GM23338 (cell line): ENCODE measurements around the gene RAD51B. TPM values are rescaled to one million over a fixed set of nuclear protein-coding genes. Genes with fewer than 3 reads are reported as not detected.

Experiments
- ATAC-seq: fragments of 200-7000 bp; cut with Tn5 transposase; 3 replicates; pipeline ENCODE4 v1.9.1; 2020
- DNase-seq: peaks from one replicate; pipeline ENCODE4 v3.0.0-alpha.2; 2015; ENCODE audit warnings: low spot score
- H2AFZ ChIP-seq: fragments of 200-600 bp; sonication (generic); 2 replicates; pipeline ENCODE4 v1.8.0; 2016; ENCODE audit warnings: antibody characterized with exemption, mild to moderate bottlenecking, moderate library complexity
- H3F3A ChIP-seq: fragments of 200-600 bp; sonication (generic); replicated peaks from 2 replicates; pipeline ENCODE4 v1.8.0; 2017; ENCODE audit warnings: antibody characterized with exemption, mixed run types, low read depth
- H3K27ac ChIP-seq: fragments of 200-600 bp; sonication (generic); 2 replicates; pipeline ENCODE4 v1.6.1; 2016; ENCODE audit warnings: low read depth
- H3K27me3 ChIP-seq: fragments of 200-600 bp; sonication (generic); 2 replicates; pipeline ENCODE4 v1.8.0; 2016; ENCODE audit warnings: mild to moderate bottlenecking, mixed run types, moderate library complexity; ENCODE audit not compliant: insufficient read depth
- H3K36me3 ChIP-seq: fragments of 200-600 bp; sonication (generic); 2 replicates; pipeline ENCODE4 v1.8.0; 2016; ENCODE audit warnings: mild to moderate bottlenecking; ENCODE audit not compliant: insufficient read depth
- H3K4me1 ChIP-seq: fragments of 200-600 bp; sonication (generic); 2 replicates; pipeline ENCODE4 v1.8.0; 2016; ENCODE audit warnings: mild to moderate bottlenecking, moderate library complexity; ENCODE audit not compliant: insufficient read depth
- H3K4me2 ChIP-seq: fragments of 200-600 bp; sonication (generic); 2 replicates; pipeline ENCODE4 v1.7.1; 2017; ENCODE audit warnings: mixed run types
- H3K4me3 ChIP-seq: fragments of 200-600 bp; sonication (generic); 2 replicates; pipeline ENCODE4 v1.6.1; 2016; ENCODE audit warnings: mixed run types
- H3K79me2 ChIP-seq: fragments of 200-600 bp; sonication (generic); replicated peaks from 2 replicates; pipeline ENCODE4 v1.8.0; 2017; ENCODE audit warnings: mild to moderate bottlenecking; ENCODE audit not compliant: insufficient read depth
- H3K9me2 ChIP-seq: fragments of 200-600 bp; sonication (generic); 2 replicates; pipeline ENCODE4 v1.8.0; 2017; ENCODE audit not compliant: insufficient read depth
- H4K20me1 ChIP-seq: fragments of 200-600 bp; sonication (generic); replicated peaks from 2 replicates; pipeline ENCODE4 v1.8.0; 2017; ENCODE audit warnings: mild to moderate bottlenecking; ENCODE audit not compliant: insufficient read depth
- H3K27ac Mint-ChIP-seq: 2 replicates; pipeline ENCODE4 v1.8.0; 2020; ENCODE audit warnings: inconsistent platforms, mild to moderate bottlenecking, moderate library complexity, mixed read lengths
- H3K27me3 Mint-ChIP-seq: 3 replicates; pipeline ENCODE4 v1.8.0; 2022; ENCODE audit warnings: low read depth, mild to moderate bottlenecking, moderate library complexity, mixed read lengths, inconsistent platforms; ENCODE audit not compliant: insufficient read depth, poor library complexity
- H3K36me3 Mint-ChIP-seq: 3 replicates; pipeline ENCODE4 v1.8.0; 2021; ENCODE audit warnings: low read depth, mild to moderate bottlenecking, inconsistent platforms, moderate library complexity, mixed read lengths
- H3K4me1 Mint-ChIP-seq: 3 replicates; pipeline ENCODE4 v1.8.0; 2020; ENCODE audit warnings: mild to moderate bottlenecking, inconsistent platforms, mixed read lengths
- H3K4me3 Mint-ChIP-seq: 3 replicates; pipeline ENCODE4 v1.8.0; 2021; ENCODE audit warnings: moderate library complexity, mild to moderate bottlenecking, inconsistent platforms, mixed read lengths
- H3K9me3 Mint-ChIP-seq: 3 replicates; pipeline ENCODE4 v1.8.0; 2020; ENCODE audit warnings: moderate library complexity, mild to moderate bottlenecking, inconsistent platforms, mixed read lengths
- CREB1 ChIP-seq: fragments of 250-450 bp; sonication (Bioruptor Pico); IDR thresholded peaks from 2 replicates; pipeline ENCODE4 v1.5.0; 2020; ENCODE audit warnings: low read depth, mild to moderate bottlenecking, moderate library complexity
- ETS1 ChIP-seq: IDR thresholded peaks from 2 replicates; pipeline ENCODE4 v1.6.1; 2016; ENCODE audit warnings: antibody characterized with exemption
- EZH2 ChIP-seq: fragments of 200-600 bp; sonication (generic); IDR thresholded peaks from one replicate; pipeline ENCODE4 v1.8.0; 2017; ENCODE audit warnings: antibody characterized with exemption, mild to moderate bottlenecking, low read depth; ENCODE audit not compliant: unreplicated experiment
- EZH2phosphoT487 ChIP-seq: fragments of 200-600 bp; sonication (generic); IDR thresholded peaks from one replicate; pipeline ENCODE4 v1.8.1; 2018; ENCODE audit warnings: antibody characterized with exemption; ENCODE audit not compliant: unreplicated experiment
- JUNB ChIP-seq: IDR thresholded peaks from one replicate; pipeline ENCODE4 v1.6.1; 2016; ENCODE audit warnings: antibody characterized with exemption; ENCODE audit not compliant: unreplicated experiment
- NANOG ChIP-seq: IDR thresholded peaks from 2 replicates; pipeline ENCODE4 v1.6.1; 2016; ENCODE audit warnings: antibody characterized with exemption, borderline replicate concordance
- POLR2AphosphoS5 ChIP-seq: IDR thresholded peaks from 2 replicates; pipeline ENCODE4 v1.6.1; 2016; ENCODE audit warnings: antibody characterized with exemption, low read depth
- ZNF331 ChIP-seq: fragments of 250-450 bp; sonication (Bioruptor Pico); IDR thresholded peaks from 2 replicates; pipeline ENCODE4 v1.5.0; 2020; ENCODE audit warnings: low read depth, mild to moderate bottlenecking, moderate library complexity
- ZNF462 ChIP-seq: fragments of 250-450 bp; sonication (Bioruptor Pico); IDR thresholded peaks from 2 replicates; pipeline ENCODE4 v1.5.0; 2020; ENCODE audit warnings: mild to moderate bottlenecking, moderate library complexity
- polyA plus RNA-seq: library from polyadenylated mRNA; unstranded; fragments of >200 nt; fragmentation: Nextera tagmentation; extraction: Ambion mirVana; gene quantifications from 2 replicates; pipeline ENCODE4 v1.2.1, GENCODE V29; 2016
- total RNA-seq: library from RNA; depleted of rRNA; stranded (reverse); fragments of >200 nt; shearing (Covaris generic); gene quantifications from 2 replicates; pipeline ENCODE4 v1.2.3, GENCODE V29; 2014

Gene RAD51B
- total and polyA plus RNA-seq, 2 experiments from 2014 or later: 15.7 to 29.1 TPM

DNA sequence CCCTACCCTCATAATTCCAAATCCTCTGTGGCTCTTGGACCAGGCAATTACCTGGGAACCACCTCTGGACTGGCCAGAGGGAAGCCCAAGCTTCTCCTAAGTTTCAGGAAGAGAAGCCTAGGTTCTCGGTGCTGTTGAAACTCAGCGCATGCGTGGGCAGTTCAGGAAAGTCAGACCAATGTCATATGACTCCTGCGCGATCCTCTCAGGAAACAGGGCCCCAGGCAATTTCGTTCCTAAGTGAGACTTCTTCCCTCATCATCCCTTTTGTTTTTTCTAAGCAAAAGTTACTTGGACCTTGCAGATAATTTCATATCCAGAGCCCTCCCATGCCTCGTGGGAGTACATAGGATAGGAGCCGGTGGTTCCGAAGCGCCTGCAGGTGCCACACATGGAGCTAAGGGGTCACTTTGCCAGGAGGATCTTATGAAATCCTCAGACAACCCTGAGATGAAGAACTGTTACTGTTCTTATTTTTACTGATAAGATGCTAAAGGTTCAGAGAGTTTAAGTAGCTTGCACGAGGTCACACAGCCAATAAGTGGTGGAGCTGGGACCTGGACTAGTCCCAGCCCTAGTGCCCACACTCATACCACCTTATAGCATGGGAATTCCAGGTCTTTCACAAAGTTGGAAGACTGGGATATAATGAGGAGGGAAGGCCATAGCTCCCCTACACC, 805.1 kb downstream of the RAD51B start (continued):
- TF ChIP-seq ETS1 (no peak), CREB1 (CRISPR knock-in tag) (no peak), JUNB (no peak)

GRCh38 chr14:68625366-68626090, 805.9 kb downstream of the RAD51B start:
- Mint-ChIP-seq H3K9me3 (no peaks in the 10 kb centered on the region), H3K36me3 (no peaks in the 10 kb centered on the region; the same call in 2 of the 3 replicates), H3K4me1 (peaks cover 26% of the 10 kb centered on the region), H3K27ac (no peak overlapping the region), H3K27me3 (peaks cover 22% of the 10 kb centered on the region), H3K4me3 (no peak overlapping the region)
- Histone ChIP-seq H3F3A (no peaks in the 10 kb centered on the region), H3K4me2 (no peak overlapping the region), H3K36me3 (no peaks in the 10 kb centered on the region), H3K79me2 (no peaks in the 10 kb centered on the region), H3K4me3 (no peak overlapping the region), H3K27ac (no peak overlapping the region), H3K9me2 (no peaks in the 10 kb centered on the region), H4K20me1 (no peaks in the 10 kb centered on the region), H3K4me1 (peaks cover 13% of the 10 kb centered on the region), H2AFZ (no peak overlapping the region), H3K27me3 (no peaks in the 10 kb centered on the region)
- ATAC-seq: no peak
- DNase-seq: no peak
- TF ChIP-seq EZH2 (no peak), ETS1 (no peak), POLR2AphosphoS5 (no peak)

DNA sequence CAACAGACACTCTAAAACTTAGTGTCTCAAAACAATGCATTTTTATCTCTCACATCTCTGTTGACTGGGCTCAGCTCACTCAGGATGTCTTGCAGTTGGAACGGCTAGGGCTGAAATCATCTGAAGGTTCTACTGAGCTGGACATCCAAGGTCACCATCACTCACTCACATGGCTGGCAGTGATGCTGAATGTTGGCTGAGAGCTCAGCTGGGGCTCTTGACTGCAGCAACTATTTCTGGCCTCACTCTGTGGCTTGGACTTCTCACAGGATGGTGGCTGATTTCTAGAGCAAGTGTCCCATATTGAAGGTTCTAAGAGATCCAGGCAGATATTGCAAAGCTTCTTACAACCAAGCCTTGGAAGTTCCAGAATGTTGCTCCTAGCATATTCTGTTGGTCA, 806.8 kb downstream of the RAD51B start:
- Histone ChIP-seq H3K79me2 (no peaks in the 10 kb centered on the region), H3K4me1 (peaks cover 13% of the 10 kb centered on the region), H3K4me2 (no peak overlapping the region), H2AFZ (no peak overlapping the region), H3K4me3 (no peak overlapping the region), H3F3A (no peaks in the 10 kb centered on the region), H3K27ac (no peak overlapping the region), H3K36me3 (no peaks in the 10 kb centered on the region), H3K27me3 (no peaks in the 10 kb centered on the region), H3K9me2 (no peaks in the 10 kb centered on the region), H4K20me1 (no peaks in the 10 kb centered on the region)
- no peak overlapping the region for H3K27ac Mint-ChIP-seq
- DNase-seq (no peak), ATAC-seq (no peak)
- H3K4me3 Mint-ChIP-seq: no peak overlapping the region
- no peaks in the 10 kb centered on the region for H3K9me3 Mint-ChIP-seq
- H3K27me3 Mint-ChIP-seq: peaks cover 20% of the 10 kb centered on the region
- no peaks in the 10 kb centered on the region; the same call in 2 of the 3 replicates for H3K36me3 Mint-ChIP-seq
- H3K4me1 Mint-ChIP-seq: peaks cover 26% of the 10 kb centered on the region
- no peak for TF ChIP-seq ZNF331 (CRISPR knock-in tag)
- no peak for TF ChIP-seq ZNF462 (CRISPR knock-in tag)
- TF ChIP-seq NANOG: no peak
- TF ChIP-seq EZH2: no peak
- TF ChIP-seq EZH2phosphoT487: no peak
- TF ChIP-seq POLR2AphosphoS5: no peak
